ENCODE measurements around the gene CNKSR1.

The CNKSR1 gene

GRCh38 chr1:26153966-26154532 lies 23.2 kb upstream of the CNKSR1 start:
- Histone ChIP-seq H3K27me3 (ENCODE audit: control insufficient read depth, insufficient read depth, low read length) (peaks cover 84% of the 10 kb centered on the region), H3K27ac (ENCODE audit: low read depth, low read length) (no peak overlapping the region), H3K4me1 (ENCODE audit: control insufficient read depth, insufficient read depth, low read length) (peaks cover 37% of the 10 kb centered on the region), H3K36me3 (ENCODE audit: control insufficient read depth, insufficient read depth, low read length) (no peaks in the 10 kb centered on the region), H3K9me3 (ENCODE audit: control insufficient read depth, insufficient read depth, low read depth, low read length) (no peaks in the 10 kb centered on the region), H3K9ac (ENCODE audit: low read length) (no peak overlapping the region), H3K4me3 (ENCODE audit: low read depth, low read length) (no peak overlapping the region)

- H3K9me3 ChIP-seq (ENCODE audit: control insufficient read depth, insufficient read depth, low read depth, low read length) = no peaks in the 10 kb centered on the region
- H3K9ac ChIP-seq (ENCODE audit: low read length) = no peak overlapping the region
- no peak overlapping the region for H3K27ac ChIP-seq (ENCODE audit: low read depth, low read length)
- peaks cover 87% of the 10 kb centered on the region for H3K27me3 ChIP-seq (ENCODE audit: control insufficient read depth, insufficient read depth, low read length)
- peaks cover 44% of the 10 kb centered on the region for H3K4me1 ChIP-seq (ENCODE audit: control insufficient read depth, insufficient read depth, low read length)
- H3K4me3 ChIP-seq (ENCODE audit: low read depth, low read length) = peak overlapping the region; percentile 49
- H3K36me3 ChIP-seq (ENCODE audit: control insufficient read depth, insufficient read depth, low read length) = no peaks in the 10 kb centered on the region
Observed at GRCh38 chr1:26154750-26155149, 22.5 kb upstream of the CNKSR1 start.

GRCh38 chr1:26155370-26156284 lies 21.7 kb upstream of the CNKSR1 start:
- Histone ChIP-seq H3K36me3 (ENCODE audit: control insufficient read depth, insufficient read depth, low read length) (no peaks in the 10 kb centered on the region), H3K27ac (ENCODE audit: low read depth, low read length) (no peak overlapping the region), H3K9me3 (ENCODE audit: control insufficient read depth, insufficient read depth, low read depth, low read length) (no peaks in the 10 kb centered on the region), H3K4me3 (ENCODE audit: low read depth, low read length) (peak overlapping the region; percentile 49), H3K9ac (ENCODE audit: low read length) (no peak overlapping the region), H3K4me1 (ENCODE audit: control insufficient read depth, insufficient read depth, low read length) (peaks cover 48% of the 10 kb centered on the region), H3K27me3 (ENCODE audit: control insufficient read depth, insufficient read depth, low read length) (peaks cover 88% of the 10 kb centered on the region)

- H3K27ac ChIP-seq (ENCODE audit: low read depth, low read length) = no peak overlapping the region
- H3K4me3 ChIP-seq (ENCODE audit: low read depth, low read length) = peak overlapping the region; percentile 49
- H3K36me3 ChIP-seq (ENCODE audit: control insufficient read depth, insufficient read depth, low read length) = no peaks in the 10 kb centered on the region
- peaks cover 56% of the 10 kb centered on the region for H3K4me1 ChIP-seq (ENCODE audit: control insufficient read depth, insufficient read depth, low read length)
- no peak overlapping the region for H3K9ac ChIP-seq (ENCODE audit: low read length)
- H3K9me3 ChIP-seq (ENCODE audit: control insufficient read depth, insufficient read depth, low read depth, low read length) = no peaks in the 10 kb centered on the region
- peaks cover 92% of the 10 kb centered on the region for H3K27me3 ChIP-seq (ENCODE audit: control insufficient read depth, insufficient read depth, low read length)
Observed at GRCh38 chr1:26156285-26157038, 20.8 kb upstream of the CNKSR1 start.

GRCh38 chr1:26158271-26158907 lies 18.9 kb upstream of the CNKSR1 start:
- no peak overlapping the region for H3K9ac ChIP-seq (ENCODE audit: low read length)
- no peaks in the 10 kb centered on the region for H3K9me3 ChIP-seq (ENCODE audit: control insufficient read depth, insufficient read depth, low read depth, low read length)
- no peak overlapping the region; the same call in 1 of the 2 replicates for H3K4me3 ChIP-seq (ENCODE audit: low read depth, low read length)
- peaks cover 96% of the 10 kb centered on the region for H3K27me3 ChIP-seq (ENCODE audit: control insufficient read depth, insufficient read depth, low read length)
- H3K36me3 ChIP-seq (ENCODE audit: control insufficient read depth, insufficient read depth, low read length) = no peaks in the 10 kb centered on the region
- no peak overlapping the region for H3K27ac ChIP-seq (ENCODE audit: low read depth, low read length)
- H3K4me1 ChIP-seq (ENCODE audit: control insufficient read depth, insufficient read depth, low read length) = peaks cover 57% of the 10 kb centered on the region

- H3K36me3 ChIP-seq (ENCODE audit: control insufficient read depth, insufficient read depth, low read length) = no peaks in the 10 kb centered on the region
- no peaks in the 10 kb centered on the region for H3K9me3 ChIP-seq (ENCODE audit: control insufficient read depth, insufficient read depth, low read depth, low read length)
- peak within 1 kb of the TSS; percentile 38; the same call in 1 of the 2 replicates for H3K4me3 ChIP-seq (ENCODE audit: low read depth, low read length)
- H3K27me3 ChIP-seq (ENCODE audit: control insufficient read depth, insufficient read depth, low read length) = peaks cover 96% of the 10 kb centered on the region
- H3K9ac ChIP-seq (ENCODE audit: low read length) = peak within 1 kb of the TSS; percentile 40
- no peak within 1 kb of the TSS for H3K27ac ChIP-seq (ENCODE audit: low read depth, low read length)
- peaks cover 57% of the 10 kb centered on the region for H3K4me1 ChIP-seq (ENCODE audit: control insufficient read depth, insufficient read depth, low read length)
Observed at GRCh38 chr1:26158908-26159742, 18.2 kb upstream of the CNKSR1 start, which contains the start of gene FAM110D. Gene FAM110D, plus strand, starts transcription at chr1:26159079. Its CDS starts 2,213 bp downstream, at chr1:26161292.

GRCh38 chr1:26159743-26160039 lies 17.6 kb upstream of the CNKSR1 start:
- Histone ChIP-seq H3K27ac (ENCODE audit: low read depth, low read length) (no peak overlapping the region), H3K9ac (ENCODE audit: low read length) (no peak overlapping the region), H3K9me3 (ENCODE audit: control insufficient read depth, insufficient read depth, low read depth, low read length) (no peaks in the 10 kb centered on the region), H3K4me3 (ENCODE audit: low read depth, low read length) (peak overlapping the region; percentile 38; the same call in 1 of the 2 replicates), H3K27me3 (ENCODE audit: control insufficient read depth, insufficient read depth, low read length) (peaks cover 91% of the 10 kb centered on the region), H3K36me3 (ENCODE audit: control insufficient read depth, insufficient read depth, low read length) (no peaks in the 10 kb centered on the region), H3K4me1 (ENCODE audit: control insufficient read depth, insufficient read depth, low read length) (peaks cover 56% of the 10 kb centered on the region)

- H3K9ac ChIP-seq (ENCODE audit: low read length) = peak overlapping the region; percentile 10
Observed at GRCh38 chr1:26160527-26161414, 16.5 kb upstream of the CNKSR1 start.

GRCh38 chr1:26161415-26162219 lies 15.7 kb upstream of the CNKSR1 start:
- Histone ChIP-seq H3K4me1 (ENCODE audit: control insufficient read depth, insufficient read depth, low read length) (peaks cover 50% of the 10 kb centered on the region), H3K9me3 (ENCODE audit: control insufficient read depth, insufficient read depth, low read depth, low read length) (no peaks in the 10 kb centered on the region), H3K4me3 (ENCODE audit: low read depth, low read length) (peak overlapping the region; percentile 59), H3K9ac (ENCODE audit: low read length) (peak overlapping the region; percentile 10), H3K27me3 (ENCODE audit: control insufficient read depth, insufficient read depth, low read length) (peaks cover 85% of the 10 kb centered on the region), H3K27ac (ENCODE audit: low read depth, low read length) (no peak overlapping the region), H3K36me3 (ENCODE audit: control insufficient read depth, insufficient read depth, low read length) (no peaks in the 10 kb centered on the region)

More at GRCh38 chr1:26160527-26161414, 16.5 kb upstream of the CNKSR1 start:
- Histone ChIP-seq H3K36me3 (ENCODE audit: control insufficient read depth, insufficient read depth, low read length) (no peaks in the 10 kb centered on the region), H3K4me3 (ENCODE audit: low read depth, low read length) (peak overlapping the region; percentile 59), H3K4me1 (ENCODE audit: control insufficient read depth, insufficient read depth, low read length) (peaks cover 55% of the 10 kb centered on the region), H3K9me3 (ENCODE audit: control insufficient read depth, insufficient read depth, low read depth, low read length) (no peaks in the 10 kb centered on the region), H3K27me3 (ENCODE audit: control insufficient read depth, insufficient read depth, low read length) (peaks cover 87% of the 10 kb centered on the region), H3K27ac (ENCODE audit: low read depth, low read length) (no peak overlapping the region)
